RCC 7860 (cell line): ENCODE results near the gene IGF2BP2.

Experiments used
- DNase-seq: peaks from one replicate; pipeline ENCODE4 v3.0.0-alpha.2; 2015; ENCODE audit warnings: low spot score
- FAIRE-seq: peaks from 2 replicates; lab custom pipeline; 2012; peaks lifted over from hg19 to GRCh38; lab: Jason Lieb, UNC

Gene IGF2BP2

GRCh38 chr3:185739264-185739701 lies 85.6 kb downstream of the IGF2BP2 start:
- FAIRE-seq (no peak), DNase-seq (no peak)

- DNase-seq (no peak), FAIRE-seq (no peak)
Measured at GRCh38 chr3:185737740-185738680, 86.8 kb downstream of the IGF2BP2 start.

GRCh38 chr3:185737020-185737419 lies 87.8 kb downstream of the IGF2BP2 start:
- FAIRE-seq (no peak), DNase-seq (no peak)

DNA sequence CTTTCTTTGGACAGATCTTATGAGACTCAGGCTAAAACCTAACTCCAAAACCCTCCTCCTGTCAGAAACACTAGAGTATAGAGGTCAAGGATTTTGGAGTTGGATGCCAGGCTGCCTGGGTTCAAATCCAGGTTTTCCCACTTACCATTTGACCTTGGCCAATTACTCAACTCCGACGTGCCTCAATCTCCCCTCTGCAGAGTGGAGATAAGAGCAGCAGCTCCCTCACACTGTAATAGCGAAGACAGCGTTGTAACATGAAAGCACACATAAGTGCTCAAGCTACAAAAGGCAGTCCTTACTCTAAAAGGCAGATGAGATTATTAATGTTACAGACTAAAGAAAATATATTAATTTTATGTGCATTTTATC lies 90.1 kb downstream of the IGF2BP2 start:
- FAIRE-seq (no peak), DNase-seq (no peak)

GRCh38 chr3:185733980-185734724 lies 90.7 kb downstream of the IGF2BP2 start:
- peak; percentile 71 for DNase-seq
- peak; percentile 72 for FAIRE-seq

GRCh38 chr3:185732782-185733181 lies 92.1 kb downstream of the IGF2BP2 start:
- FAIRE-seq (no peak), DNase-seq (peak; percentile 81)

GRCh38 chr3:185730550-185730949 lies 94.3 kb downstream of the IGF2BP2 start:
- no peak for DNase-seq
- FAIRE-seq = no peak

DNA sequence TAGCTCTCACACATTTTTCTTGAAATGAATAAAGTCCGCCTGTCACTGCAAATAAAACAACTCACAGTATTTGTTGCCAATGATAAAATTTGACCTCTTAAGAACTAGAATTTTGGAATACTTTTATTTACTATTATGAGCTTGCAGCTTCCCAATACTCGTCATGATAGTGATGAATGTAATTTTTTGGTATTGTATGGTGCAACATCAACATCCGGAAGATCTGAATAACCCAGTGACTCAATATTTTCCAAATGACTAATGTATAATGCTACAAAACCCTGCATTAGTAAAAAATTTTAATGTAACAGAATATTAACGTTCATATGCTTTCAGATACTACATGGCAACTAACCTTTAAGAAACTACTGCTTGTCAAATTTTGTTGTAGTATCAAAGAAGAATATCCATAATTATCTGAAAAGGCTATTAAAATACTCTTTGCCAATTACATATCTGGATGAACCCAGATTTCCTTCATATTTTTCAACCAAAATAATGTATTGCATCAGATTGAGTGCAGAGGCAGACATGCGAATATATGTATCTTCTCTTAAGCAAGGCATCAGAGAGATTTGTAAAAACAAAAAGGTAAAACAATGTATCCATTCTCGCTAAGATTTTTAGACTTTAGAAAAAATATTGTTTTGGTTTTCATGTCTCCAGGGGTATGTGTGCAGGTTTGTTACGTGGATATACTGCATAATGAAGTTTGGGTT lies 95.3 kb downstream of the IGF2BP2 start:
- FAIRE-seq (no peak), DNase-seq (peak; percentile 24)

- DNase-seq (no peak), FAIRE-seq (no peak)
Measured at GRCh38 chr3:185728630-185729336, 96.1 kb downstream of the IGF2BP2 start.

DNA sequence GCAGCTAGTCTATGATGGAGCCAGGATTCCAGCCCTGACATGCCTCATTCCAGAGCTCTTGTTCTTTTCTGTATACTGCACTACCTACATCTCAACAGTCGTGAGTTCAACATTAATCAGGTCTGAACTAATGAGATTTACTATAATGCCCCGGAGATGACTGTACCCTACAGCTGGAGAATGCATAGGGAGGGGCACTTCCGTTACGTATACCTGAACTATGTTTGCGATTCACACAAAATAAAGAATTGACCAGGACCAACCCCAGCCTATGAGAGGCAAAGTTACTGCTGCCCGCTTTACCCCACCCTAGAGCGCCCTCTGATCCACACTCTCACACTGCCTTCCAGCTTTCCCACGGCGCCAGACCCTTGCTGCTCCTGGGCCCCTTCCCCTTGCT lies 97.0 kb downstream of the IGF2BP2 start:
- DNase-seq (no peak), FAIRE-seq (no peak)

DNA sequence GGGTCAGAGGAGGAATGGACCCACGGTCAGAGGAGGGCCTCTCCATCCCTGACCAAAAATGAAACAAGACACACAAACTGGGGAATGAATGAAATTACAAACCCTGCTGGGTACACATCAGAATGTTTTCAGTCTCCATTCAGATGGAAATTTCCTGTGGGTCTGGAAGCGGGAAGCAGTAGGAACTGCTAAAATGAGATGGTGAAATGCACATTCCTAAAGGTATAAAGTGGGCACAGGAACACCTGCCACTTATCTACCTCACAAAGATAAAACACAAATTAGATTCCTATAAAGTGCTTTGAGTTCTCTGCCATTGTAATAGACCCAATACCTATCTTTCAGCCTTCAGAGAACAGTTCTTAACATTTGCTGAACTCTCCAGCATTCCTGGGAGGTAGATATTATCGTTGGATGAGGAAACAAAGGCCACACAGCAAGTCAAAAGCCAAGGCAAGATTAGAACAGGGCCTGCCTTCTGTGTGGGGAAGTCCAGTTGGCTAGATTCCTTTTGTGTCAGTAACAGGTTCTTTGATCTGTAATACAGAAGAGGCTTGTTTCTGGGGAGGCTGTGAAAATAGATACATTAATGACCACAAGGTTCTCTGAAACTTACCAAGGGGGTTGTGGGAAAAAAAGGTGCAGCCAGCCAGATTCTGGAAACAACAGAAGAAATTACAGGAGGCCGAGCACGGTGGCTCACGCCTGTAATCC lies 98.4 kb downstream of the IGF2BP2 start:
- DNase-seq (no peak), FAIRE-seq (no peak)

- FAIRE-seq (no peak), DNase-seq (no peak)
Measured at GRCh38 chr3:185724761-185725160, 100.1 kb downstream of the IGF2BP2 start.

GRCh38 chr3:185724251-185724650 lies 100.6 kb downstream of the IGF2BP2 start:
- FAIRE-seq (no peak), DNase-seq (no peak)

DNA sequence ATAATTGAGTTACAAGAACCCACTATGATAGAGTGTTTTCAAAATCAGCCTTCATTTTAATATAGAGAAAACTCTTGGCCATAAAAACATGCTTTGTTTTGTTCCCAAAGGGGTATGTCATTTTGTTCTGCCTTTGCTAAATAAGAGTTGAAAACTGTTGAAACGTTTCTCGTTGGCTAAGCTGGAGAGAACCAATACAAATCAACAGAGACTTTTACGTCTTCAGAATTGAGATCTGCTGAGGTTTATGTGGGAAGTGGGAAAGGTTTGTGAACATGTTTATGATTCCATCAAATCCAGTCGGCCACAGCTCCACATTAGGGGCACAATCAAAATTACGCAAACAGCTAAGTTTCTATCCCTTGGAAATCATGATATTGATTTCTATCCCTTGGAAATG lies 102.0 kb downstream of the IGF2BP2 start:
- FAIRE-seq (no peak), DNase-seq (no peak)

GRCh38 chr3:185721970-185722369 lies 102.9 kb downstream of the IGF2BP2 start:
- FAIRE-seq = no peak
- DNase-seq = no peak

- no peak for FAIRE-seq
- no peak for DNase-seq
Measured at GRCh38 chr3:185720326-185720725, 104.5 kb downstream of the IGF2BP2 start.

- no peak for FAIRE-seq
- DNase-seq = no peak
Measured at GRCh38 chr3:185718736-185719593, 105.9 kb downstream of the IGF2BP2 start.

DNA sequence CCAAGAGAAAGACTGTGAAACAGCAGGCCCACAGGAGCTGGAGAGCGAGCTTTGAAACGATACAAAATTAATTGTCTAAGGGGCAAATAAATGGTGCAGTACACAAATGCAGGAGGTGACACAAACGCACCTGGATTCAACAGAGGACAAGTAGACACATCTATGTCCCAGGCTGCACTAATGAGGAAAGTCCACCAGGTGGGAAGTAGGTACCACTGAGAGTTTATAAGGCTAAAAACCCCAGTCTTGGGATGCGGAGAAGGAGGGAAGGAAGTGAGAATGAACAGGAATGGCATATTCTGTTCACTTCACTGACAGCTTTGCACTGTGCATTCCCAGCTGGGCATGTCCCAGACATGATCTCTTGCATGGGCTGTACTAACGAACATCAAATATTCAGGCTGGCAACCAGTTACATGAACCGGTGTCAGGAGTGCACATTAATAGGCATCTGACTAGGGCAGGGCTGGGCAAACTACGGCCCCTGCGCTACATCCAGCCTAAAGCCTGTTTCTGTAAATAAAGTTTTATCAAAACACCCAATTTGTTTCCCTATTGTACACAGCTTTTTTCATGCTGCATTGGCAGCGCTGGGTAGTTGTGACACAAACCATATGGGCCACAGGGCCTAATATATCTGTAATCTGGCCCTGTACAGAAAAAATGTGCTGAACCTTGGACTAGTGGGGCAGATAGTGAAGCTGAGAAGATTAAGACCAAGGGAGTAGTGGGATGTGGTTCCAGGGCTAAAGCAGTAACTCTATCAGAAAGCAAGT lies 107.0 kb downstream of the IGF2BP2 start:
- FAIRE-seq = no peak
- DNase-seq = no peak
